GM18520 (cell line): Measurements from ENCODE around the gene ATOSB.

Experiments used
- ATAC-seq: cut with Tn5 transposase; IDR thresholded peaks from one replicate; pipeline ENCODE4 v1.9.1; 2021; ENCODE audit not compliant: unreplicated experiment

Gene ATOSB

GRCh38 chr9:35054871-35055644 lies 60.6 kb downstream of the ATOSB start:
- no peak for ATAC-seq

GRCh38 chr9:35054185-35054835 lies 61.4 kb downstream of the ATOSB start:
- no peak for ATAC-seq
